HEK293T (cell line): ENCODE data around the gene SUSD6.

Experiments
- ARNT ChIP-seq: fragments of 450-650 bp; IDR thresholded peaks from 2 replicates; pipeline ENCODE4 v1.6.1; 2017; ENCODE audit warnings: mild to moderate bottlenecking
- BHLHE40 ChIP-seq: fragments of 450-650 bp; IDR thresholded peaks from 2 replicates; pipeline ENCODE4 v1.6.1; 2016; ENCODE audit warnings: mild to moderate bottlenecking, moderate library complexity, borderline replicate concordance
- CTBP1 ChIP-seq: fragments of 450-650 bp; IDR thresholded peaks from 2 replicates; pipeline ENCODE4 v1.6.1; 2016; ENCODE audit warnings: borderline replicate concordance
- FOXA1 ChIP-seq: fragments of 450-650 bp; IDR thresholded peaks from 2 replicates; pipeline ENCODE4 v1.6.1; 2016; ENCODE audit warnings: mild to moderate bottlenecking
- FOXK2 ChIP-seq: fragments of 450-650 bp; IDR thresholded peaks from 2 replicates; pipeline ENCODE4 v1.6.1; 2016; ENCODE audit warnings: mild to moderate bottlenecking
- FOXM1 ChIP-seq: fragments of 450-650 bp; IDR thresholded peaks from 2 replicates; pipeline ENCODE4 v1.6.1; 2017; ENCODE audit warnings: mild to moderate bottlenecking, borderline replicate concordance
- L3MBTL2 ChIP-seq: fragments of 450-650 bp; conservative IDR thresholded peaks from 2 replicates; pipeline ENCODE4 v1.6.1; 2016; ENCODE audit warnings: mild to moderate bottlenecking
- NFRKB ChIP-seq: fragments of 450-650 bp; IDR thresholded peaks from 2 replicates; pipeline ENCODE4 v1.6.1; 2016; ENCODE audit warnings: mild to moderate bottlenecking, moderate library complexity
- SP1 ChIP-seq: fragments of 450-650 bp; IDR thresholded peaks from 2 replicates; pipeline ENCODE4 v1.6.1; 2017
- TARDBP ChIP-seq: fragments of 450-650 bp; IDR thresholded peaks from 2 replicates; pipeline ENCODE4 v1.6.1; 2016
- ZNF384 ChIP-seq: fragments of 450-650 bp; IDR thresholded peaks from 2 replicates; pipeline ENCODE4 v1.6.1; 2016
- TF ChIP-seq, protein P1 (sequence below): fragments of 450-650 bp; IDR thresholded peaks from 2 replicates; pipeline ENCODE4 v1.6.1; 2016

- no peak for TF ChIP-seq SP1
- no peak for TF ChIP-seq CTBP1
- no peak for TF ChIP-seq FOXA1
- TF ChIP-seq L3MBTL2, result no peak
- TF ChIP-seq TARDBP, result no peak
- no peak for TF ChIP-seq FOXK2
- TF ChIP-seq BHLHE40, result no peak
- no peak for TF ChIP-seq ARNT
- TF ChIP-seq FOXM1, result no peak
- TF ChIP-seq NFRKB, result no peak
- TF ChIP-seq, protein P1, sequence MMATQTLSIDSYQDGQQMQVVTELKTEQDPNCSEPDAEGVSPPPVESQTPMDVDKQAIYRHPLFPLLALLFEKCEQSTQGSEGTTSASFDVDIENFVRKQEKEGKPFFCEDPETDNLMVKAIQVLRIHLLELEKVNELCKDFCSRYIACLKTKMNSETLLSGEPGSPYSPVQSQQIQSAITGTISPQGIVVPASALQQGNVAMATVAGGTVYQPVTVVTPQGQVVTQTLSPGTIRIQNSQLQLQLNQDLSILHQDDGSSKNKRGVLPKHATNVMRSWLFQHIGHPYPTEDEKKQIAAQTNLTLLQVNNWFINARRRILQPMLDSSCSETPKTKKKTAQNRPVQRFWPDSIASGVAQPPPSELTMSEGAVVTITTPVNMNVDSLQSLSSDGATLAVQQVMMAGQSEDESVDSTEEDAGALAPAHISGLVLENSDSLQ, result no peak
- TF ChIP-seq ZNF384, result no peak
Observed at GRCh38 chr14:69615496-69616407, 4.4 kb downstream of the SUSD6 start.
